GM18519 (cell line): ENCODE results near the gene ARHGAP45.

ENCODE experiments used
- ATAC-seq: cut with Tn5 transposase; IDR thresholded peaks from one replicate; pipeline ENCODE4 v1.9.1; 2021; ENCODE audit warnings: mild to moderate bottlenecking, moderate library complexity; ENCODE audit not compliant: unreplicated experiment, low FRiP score

ARHGAP45 gene

DNA sequence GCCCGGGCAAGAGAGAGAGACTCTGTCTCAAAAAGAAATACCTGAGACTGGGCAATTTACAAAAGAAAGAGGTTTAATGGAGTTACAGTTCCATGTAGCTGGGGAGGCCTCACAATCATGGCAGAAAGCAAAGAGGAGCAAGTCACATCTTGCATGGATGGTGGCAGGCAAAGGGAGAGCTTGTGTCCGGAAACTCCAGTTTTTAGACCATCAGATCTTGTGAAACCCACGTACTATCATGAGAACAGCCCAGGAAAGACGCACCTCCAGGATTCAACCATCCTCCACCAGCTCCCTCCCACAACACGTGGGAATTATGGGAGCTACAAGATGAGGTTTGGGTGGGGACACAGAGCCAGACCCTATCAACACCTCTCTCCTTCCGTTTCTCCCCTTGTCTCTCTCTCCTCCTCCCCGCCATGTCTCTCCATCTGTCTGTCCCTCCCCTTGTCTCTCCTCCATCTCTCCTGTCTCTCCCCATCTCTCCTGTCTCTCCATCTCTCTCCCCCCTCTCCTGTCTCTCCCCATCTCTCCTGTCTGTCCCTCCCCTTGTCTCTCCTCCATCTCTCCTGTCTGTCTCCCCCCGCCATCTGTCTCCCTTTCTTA, 18.2 kb downstream of the ARHGAP45 start:
- ATAC-seq: no peak

DNA sequence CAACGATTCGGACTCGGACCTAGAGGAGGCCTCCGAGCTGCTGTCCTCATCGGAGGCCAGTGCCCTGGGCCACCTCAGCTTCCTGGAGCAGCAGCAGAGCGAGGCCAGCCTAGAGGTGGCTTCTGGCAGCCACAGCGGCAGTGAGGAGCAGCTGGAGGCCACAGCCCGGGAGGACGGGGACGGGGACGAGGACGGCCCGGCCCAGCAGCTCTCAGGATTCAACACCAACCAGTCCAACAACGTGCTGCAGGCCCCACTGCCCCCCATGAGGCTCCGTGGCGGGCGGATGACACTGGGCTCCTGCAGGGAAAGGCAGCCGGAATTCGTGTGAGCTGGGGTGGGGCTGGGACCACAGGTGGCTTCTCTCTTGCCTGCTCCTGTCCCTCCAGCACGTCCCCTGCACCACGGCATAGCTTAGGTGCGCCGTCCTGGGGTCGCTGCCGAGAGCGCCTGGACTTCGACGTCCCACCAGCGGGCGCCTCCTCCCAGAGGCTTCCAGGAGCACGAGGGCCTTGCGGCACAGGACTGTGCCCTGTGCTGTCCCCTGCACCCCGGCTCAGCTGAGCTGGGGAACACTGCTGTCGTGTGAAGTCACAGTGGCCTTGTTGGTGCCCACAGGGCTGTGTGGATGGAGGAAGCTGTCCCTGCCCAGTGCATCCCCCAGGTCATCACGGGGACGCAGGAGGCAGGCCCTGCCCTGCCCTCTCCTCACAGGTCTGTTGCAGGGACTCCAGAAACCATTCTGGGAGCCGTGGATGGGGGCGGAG, 18.9 kb downstream of the ARHGAP45 start:
- ATAC-seq: no peak

DNA sequence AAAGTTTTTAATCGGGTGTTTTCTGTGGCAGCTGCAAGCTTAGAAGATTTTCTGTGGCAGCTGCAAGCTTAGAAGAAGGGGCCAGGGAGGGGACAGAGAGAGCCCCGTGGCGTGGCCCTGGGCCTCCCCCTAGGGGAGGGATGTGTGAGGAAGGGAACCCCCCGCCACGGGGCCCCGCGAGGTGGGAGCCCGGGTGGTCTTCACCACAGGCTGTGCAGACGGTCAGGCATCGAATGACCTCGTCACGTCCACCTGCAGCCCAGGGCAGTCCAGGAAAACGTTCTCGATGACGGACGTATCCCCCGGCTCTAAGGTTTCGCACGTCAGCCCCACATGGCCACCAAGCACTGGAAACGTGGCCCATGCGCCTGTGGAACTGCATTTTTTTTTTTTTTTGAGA, 19.6 kb downstream of the ARHGAP45 start:
- no peak for ATAC-seq

DNA sequence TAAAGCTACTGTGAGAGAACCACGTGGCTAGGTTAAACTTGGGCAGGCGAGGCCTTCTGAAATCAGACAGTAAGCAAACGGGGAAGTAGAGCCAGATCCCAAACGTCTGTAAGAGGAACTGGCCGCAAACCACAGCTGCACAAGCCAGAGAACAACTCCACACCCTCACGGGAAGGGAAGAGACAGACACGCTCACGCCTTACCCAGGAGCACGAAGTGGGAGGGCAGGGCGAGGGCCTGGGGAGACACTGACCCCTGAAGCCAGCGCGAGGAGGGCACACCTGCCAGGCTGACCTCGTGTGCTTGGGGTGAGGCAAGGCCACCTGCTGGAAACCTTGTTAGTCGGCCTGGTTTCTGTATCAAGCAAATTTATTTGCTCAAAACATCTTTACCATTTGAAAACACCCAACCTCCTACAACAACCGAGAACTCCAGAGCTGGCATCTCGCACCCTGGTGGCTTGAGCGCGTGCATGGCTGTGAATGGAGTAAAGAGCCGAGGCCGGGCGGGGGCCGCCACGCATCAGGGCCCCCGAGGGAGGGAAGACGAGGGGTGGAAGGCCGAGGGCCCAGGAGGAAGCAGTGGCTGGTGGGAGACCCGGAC, 20.9 kb downstream of the ARHGAP45 start:
- ATAC-seq: no peak

DNA sequence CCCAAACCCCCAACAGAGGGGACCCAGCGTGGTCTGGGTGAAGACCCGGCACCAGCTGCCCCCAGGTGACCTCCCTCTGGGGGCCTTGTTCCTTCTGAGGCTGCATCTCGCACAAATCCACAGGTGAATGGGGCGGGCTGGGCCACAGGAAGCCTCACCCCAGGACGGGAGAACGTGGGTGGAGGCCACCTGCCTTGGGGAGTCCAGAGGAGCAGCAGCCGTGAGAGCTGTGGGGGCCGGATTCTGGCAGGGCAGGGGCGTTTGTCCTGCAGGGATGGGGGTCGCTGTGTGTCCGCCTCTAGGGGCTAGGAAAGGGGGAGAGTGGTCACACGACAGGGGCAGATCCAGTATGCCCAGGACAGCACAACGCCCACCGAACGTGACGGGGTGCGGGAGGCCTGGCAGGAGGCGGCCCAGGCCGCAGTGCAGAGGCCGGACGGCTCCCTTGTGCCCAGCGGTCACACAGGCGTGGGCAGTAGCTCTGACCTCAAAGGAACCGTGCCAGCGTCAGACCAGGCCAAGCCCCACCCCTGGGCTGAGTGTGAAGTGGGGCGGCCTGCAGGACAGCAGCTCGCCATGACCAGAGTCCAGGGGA, 21.5 kb downstream of the ARHGAP45 start:
- no peak for ATAC-seq

DNA sequence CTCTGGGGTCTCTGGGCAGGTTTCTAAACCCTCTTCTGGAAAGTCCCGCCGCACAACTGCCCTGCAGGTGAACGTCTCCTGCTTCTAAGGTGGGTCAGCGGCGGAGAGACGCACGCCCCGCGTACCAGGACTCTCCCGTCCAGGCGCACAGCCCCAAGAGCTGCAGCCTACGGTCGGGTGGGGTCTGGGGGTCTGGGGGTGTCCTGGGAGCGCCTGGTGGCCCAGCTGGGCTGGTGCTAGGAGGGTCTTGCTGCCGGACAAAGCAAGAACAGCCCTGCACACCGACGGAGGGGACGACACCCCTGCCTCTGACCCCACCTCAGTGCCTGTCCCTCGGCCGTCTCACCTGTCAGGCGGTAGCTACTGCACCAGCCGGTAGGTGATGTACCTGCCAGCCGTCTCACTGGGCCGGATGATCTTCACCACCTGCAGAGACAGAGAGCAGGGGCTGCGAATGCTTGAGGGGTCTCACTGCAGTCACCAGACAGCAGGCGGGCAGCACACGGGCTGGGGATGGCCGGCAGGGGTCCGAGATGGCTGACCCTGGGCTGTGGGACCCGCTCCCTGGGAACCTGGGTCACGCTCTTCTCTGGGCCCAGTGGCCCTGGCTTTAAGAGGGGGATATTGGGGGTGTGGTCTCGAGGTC, 22.3 kb downstream of the ARHGAP45 start:
- no peak for ATAC-seq

DNA sequence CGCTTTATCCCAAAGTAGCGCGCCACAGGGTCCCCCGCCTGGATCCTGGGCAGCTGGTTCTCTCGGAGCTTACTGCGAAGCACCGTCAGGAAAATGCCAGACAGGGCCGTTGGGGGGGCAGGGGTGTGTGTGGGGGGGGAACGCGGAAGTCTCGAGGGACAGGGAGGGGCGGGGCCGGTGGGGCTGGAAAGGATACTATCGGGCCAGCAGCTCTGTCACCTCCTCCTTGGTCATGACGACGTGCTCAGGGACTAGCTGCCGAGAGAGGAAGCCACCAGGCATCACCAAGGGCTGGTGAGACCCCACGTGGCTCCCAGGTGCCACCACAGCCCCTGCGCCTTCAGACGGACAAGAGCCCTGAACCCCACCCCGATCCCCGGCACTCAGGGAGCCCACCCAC, 22.9 kb downstream of the ARHGAP45 start:
- ATAC-seq: no peak

DNA sequence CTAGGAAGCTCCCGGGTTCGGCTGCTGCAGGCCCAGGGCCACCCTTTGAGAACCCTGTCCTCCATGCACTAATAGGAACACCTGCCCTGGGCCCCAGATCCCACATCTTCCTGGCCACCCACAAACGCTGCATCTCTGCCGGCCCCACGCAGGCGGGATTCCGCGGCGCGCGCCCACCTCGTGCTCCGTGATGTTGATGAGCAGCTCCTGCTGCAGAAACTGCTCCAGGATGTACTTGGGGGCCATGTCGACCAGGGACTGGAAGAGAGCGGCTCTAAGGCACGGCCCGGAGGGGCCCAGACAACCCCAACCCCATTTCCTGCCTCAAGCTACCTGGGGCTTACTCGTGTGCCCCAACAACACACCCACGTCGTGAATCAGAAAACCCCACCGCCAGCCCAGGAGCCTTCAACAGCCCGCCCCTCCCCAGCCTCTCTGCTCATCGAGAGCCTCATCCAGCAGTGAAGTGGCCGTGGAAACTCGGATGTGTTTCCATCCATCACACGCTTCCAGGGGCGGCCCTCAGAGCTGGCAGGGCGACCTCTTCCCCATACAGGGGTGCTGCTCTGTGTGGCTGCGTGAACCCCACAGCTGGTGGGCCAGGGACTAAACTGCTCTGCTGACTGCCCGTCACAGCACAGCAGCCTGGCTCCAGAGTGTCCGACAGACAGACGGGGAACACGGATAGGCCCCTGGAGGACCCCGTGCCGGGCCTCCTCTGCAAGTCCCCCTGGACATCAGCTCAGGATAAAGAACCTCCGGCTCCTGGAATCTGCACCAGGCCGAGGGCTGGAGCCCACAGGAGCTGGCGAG, 24.0 kb downstream of the ARHGAP45 start:
- ATAC-seq: no peak

DNA sequence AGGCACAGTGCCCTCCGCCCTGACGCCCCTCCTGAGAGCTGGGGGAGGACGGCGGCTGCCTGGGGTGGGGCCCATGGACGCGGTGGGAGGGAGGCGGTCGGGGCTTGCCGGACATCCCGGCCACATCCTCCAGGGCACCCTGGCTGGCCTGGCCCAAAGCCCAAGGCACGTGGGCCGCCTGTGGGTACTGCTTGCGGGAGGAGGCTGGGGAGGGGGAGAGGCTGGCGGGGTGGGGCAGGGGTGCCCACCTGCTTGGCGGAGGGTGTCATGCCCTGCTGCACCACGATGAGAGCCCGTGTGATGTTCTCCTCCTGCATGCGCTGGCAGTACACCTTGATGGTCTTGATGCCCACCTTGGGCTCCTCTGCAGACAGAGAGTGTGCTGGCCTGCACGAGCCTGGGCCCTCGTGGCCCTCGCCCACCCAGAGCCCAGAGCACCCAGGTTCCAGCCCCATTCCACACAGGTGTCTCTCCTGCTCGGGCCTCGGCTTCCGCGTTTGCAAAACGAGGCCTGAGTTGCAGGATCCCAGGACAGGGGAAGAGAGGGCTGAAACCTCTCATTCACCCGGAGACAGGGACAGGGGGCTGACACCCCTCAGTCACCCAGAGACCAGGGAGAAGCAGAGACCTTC, 24.7 kb downstream of the ARHGAP45 start:
- no peak for ATAC-seq

DNA sequence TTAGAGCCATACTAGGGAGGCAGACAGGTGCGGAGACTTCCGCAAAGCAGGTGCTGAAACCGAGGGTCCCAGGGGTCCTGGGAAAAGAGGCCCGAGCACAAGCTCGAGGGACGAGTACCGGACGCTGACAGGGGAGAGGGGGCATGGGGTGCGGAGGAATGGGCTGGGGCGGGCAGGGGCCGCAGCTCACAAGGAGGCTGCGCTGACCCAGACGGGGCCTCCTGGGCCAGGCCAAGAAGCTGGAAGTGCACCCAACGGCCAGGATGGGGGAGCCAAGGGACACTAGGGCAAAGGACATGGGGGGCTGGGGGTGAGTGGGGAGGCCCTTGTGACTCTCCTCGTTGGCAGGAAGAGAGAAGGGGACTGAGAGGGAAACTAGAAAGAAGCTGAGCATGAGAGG, 26.4 kb downstream of the ARHGAP45 start:
- ATAC-seq: no peak

DNA sequence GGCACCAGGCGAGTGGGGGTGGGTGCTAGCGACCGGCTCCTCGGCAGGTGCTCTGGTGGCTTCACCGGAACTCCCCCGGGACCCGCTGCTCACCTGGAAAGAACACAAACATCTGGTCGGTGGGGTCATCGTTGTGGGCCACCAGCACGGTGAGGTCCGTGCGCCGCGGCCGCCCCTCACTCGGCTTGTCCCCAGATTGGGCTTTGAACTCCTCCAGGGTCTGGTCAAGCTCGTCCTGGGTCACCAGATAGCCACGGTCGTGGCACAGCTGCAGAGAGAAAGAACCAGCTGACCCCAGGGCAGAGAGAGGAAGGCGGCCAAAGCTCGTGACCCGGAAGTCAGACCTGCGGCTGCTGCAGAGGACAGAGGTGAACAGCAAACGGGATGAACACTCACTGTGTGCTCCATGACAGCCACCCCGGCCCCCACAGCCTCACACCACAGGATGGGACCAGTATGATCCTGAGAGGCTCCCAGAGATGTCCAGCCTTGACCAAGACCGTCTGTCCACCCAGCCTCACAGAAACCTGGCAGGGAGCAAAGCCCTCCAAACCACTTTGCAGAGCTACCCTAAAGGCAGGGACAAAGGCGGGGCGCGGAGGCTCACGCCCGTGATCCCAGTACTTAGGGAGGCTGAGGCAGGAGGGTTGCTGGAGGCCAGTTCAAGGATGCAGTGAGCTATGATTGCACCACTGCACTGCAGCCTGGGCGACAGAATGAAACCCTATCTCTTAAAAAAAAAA, 27.0 kb downstream of the ARHGAP45 start:
- no peak for ATAC-seq

DNA sequence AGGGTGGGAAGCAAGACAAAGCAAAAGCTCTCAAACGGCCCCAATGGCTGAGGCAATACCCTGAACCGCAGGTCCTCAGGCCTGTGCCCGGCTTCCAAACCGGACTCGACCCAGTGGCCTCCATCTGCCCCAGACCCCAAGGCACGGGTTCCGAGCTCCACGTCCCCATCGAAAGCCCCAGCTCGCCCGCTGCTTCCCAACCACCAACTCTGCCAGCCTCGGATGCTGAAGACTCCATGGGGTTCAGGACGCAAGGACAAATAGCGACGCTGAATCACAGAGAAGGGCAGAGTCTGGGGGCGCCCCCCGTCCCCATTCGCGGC, 27.6 kb downstream of the ARHGAP45 start:
- ATAC-seq: no peak

DNA sequence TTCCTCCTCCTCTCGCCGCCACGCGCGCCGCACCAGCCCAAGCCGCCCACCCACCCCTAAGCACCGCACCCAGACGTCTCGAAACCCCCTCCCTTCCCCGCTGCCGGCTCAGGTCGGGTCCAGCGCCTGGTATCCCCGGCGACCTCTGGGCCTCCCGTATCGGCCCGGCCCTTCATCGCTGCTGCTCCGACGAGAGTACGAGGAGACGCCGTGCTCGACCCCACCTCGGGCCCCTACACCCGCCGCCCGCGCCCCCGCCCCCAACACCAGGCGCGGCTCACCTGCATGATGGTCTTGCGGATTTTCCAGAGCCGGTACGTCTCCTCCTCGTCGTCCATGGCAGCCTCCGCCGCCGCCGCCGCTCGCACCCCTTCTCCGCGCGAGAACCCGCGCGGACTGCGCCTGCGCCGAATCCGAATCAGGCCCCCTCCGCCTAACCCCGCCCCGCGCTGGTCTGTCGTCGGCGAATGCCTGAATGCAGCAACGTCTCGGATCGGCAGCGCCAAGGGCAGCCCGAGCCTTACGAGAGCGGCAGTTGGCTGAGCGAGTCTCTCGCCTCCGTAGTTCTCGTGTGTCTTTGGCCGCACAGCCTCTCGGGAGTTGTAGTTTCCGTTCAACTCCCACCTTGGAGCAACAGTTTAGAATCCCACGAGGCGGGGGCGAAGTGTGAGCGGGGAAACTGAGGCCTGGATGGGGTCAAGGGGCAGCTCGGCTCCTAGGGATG, 28.2 kb downstream of the ARHGAP45 start, which contains the start of gene POLR2E:
Gene POLR2E, minus strand, starts transcription at position 398 of the 724 bp plus-strand sequence. Its CDS starts 60 bp downstream, at position 338.
- ATAC-seq: peak; percentile 70

DNA sequence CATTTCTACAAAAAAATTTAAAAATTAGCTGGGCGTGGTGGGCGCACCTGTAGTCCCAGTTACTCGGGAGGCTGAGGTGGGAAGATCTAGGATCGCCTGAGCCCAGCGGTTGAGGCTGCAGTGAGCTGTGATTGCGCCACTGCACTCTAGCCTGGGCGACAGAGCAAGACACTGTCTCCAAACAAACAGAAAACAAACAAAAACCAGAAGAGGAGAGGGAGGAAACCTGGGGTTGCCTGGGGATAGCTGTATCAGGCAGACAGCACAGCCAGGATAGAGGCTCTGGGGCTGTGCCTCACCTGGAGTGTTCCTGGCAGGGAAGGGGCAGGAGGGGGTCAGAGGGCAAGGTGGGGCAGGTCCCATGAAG, 30.8 kb downstream of the ARHGAP45 start:
- no peak for ATAC-seq

DNA sequence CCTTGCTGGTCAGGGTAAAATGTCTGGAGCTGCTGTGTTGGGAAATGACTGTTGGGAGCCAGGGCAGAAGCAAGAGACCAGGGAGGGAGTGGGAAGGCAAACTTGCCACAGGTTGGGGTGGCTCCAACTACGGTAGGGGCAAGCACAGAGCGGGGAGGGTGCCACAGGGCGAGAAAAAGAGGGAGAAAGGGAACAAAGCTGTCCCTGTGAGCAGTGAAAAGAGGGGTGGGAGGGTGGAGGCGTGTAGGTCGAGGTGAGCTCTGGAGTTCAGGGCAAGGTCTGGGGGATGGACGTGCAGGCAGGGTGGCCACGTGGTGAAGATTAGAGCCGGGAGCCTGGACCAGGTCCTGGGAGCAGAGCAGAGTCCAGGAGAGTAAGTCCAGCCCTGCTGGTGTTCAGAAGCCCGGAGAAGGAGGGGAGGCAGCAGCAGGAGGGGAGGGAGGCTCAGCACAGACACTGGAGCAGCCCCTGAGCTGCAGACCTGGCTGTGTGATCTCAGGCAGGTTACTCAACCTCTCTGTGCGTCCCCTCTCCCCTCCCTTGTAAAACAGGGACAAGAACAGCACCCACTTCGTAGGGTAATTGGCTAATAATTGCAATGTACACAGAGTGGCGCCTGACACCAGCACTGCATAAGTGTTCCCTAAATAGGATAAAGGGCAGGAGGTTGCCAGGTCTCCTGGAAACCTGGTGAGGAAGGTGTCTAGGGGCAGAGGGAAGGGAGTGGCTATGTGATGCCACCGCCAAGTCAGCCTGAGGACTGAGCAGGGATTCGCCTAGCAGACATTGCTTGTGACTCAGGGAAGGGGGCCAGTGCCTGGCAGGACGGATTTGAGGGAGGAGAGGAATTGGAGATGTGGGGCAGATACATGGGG, 31.4 kb downstream of the ARHGAP45 start:
- no peak for ATAC-seq

DNA sequence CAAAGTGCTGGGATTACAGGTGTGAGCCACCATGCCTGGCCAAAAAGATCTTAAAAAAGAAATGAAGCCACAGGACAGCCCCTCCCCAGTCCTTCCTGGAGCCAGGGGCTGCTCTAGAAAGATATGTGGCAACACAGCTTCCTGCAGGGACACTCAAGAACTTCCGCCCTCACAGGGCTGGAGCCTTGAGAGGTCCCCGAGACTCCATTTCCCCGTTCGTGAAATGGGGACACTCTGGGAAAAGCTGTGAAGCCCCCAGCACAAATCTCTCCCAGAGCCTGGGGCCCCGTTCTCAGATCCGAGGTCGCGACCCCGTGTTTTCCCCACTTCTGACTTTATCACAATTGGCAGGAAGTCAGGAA, 34.4 kb downstream of the ARHGAP45 start:
- no peak for ATAC-seq

DNA sequence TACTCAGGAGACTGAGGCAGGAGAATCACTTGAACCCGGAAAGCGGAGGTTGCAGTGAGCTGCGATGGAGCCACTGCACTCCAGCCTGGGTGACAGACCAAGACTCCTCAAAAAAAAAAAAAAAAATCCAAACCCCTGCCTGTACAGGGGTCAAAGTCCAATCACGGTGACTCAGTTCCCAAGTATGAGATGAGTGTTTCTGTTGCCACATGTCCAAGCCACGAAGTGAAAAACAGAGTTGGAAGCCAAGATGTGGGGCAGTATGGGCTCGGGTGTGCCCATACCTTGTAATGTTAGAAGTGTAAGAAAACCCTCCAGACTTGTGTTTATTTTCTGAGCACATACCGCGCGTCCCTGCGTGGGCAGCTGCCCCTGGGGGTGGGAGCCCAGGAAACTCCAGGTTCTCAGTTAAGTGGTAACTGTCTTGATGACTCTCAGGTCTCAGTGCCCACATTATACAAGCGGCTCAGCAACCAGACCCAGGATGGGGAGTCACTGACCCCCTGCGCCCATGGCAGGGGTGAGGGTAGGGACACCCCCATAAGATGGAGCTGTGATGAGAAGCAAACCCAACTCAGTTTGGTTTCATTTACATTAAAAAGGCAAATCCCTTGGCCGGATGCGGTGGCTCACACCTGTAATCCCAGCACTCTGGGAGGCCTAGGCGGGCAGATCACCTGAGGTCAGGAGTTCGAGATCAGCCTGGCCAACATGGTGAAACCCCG, 35.6 kb downstream of the ARHGAP45 start:
- ATAC-seq: no peak
